GM06990 (cell line): Measurements from ENCODE around the gene RD3L.
A peak's percentile ranks its signal among the peaks of the same experiment; 100 is the strongest.
"Not testable (repeated sequence)": the region's sequence is repeated elsewhere in the genome, so short reads cannot be mapped to it uniquely, and the experiment has no call there.

ENCODE experiments used
- DNase-seq: peaks from one replicate; pipeline ENCODE4 v3.0.0-alpha.2; 2011; ENCODE audit not compliant: insufficient read length; ENCODE audit errors: extremely low read depth
- H3K27me3 ChIP-seq: replicated peaks from 2 replicates; pipeline ENCODE4 v1.6.0; 2011; ENCODE audit warnings: low read length; ENCODE audit not compliant: control insufficient read depth, insufficient read depth
- H3K36me3 ChIP-seq: 2 replicates; pipeline ENCODE4 v1.5.1; 2011; ENCODE audit warnings: low read length; ENCODE audit not compliant: control insufficient read depth, insufficient read depth
- H3K4me3 ChIP-seq: replicated peaks from 2 replicates; pipeline ENCODE4 v1.5.1; 2011; ENCODE audit warnings: low read depth, mild to moderate bottlenecking, control low read depth, low read length
- CTCF ChIP-seq: IDR thresholded peaks from 2 replicates; pipeline ENCODE4 v1.5.1; 2011; ENCODE audit warnings: low read length, control low read depth, mild to moderate bottlenecking, inconsistent platforms; ENCODE audit not compliant: insufficient read depth, poor library complexity, severe bottlenecking

The RD3L gene

GRCh38 chr14:103941973-103942736 is at the start of gene RD3L:
Gene RD3L (minus strand): TSS chr14:103942529. CDS start chr14:103941695, 834 bp downstream.
- Histone ChIP-seq H3K36me3 (no peaks in the 10 kb centered on the region), H3K27me3 (no peaks in the 10 kb centered on the region; the same call in 1 of the 2 replicates), H3K4me3 (no peak within 1 kb of the TSS)
- no peak for DNase-seq
- TF ChIP-seq CTCF = no peak

GRCh38 chr14:103989964-103990363 is 47.6 kb upstream of the RD3L start:
- no peaks in the 10 kb centered on the region; the same call in 1 of the 2 replicates for H3K27me3 ChIP-seq

GRCh38 chr14:103989034-103989433 is 46.7 kb upstream of the RD3L start:
- no peaks in the 10 kb centered on the region; the same call in 1 of the 2 replicates for H3K27me3 ChIP-seq
- H3K4me3 ChIP-seq = no peak overlapping the region
- TF ChIP-seq CTCF = no peak
- no peak for DNase-seq
- H3K36me3 ChIP-seq = no peaks in the 10 kb centered on the region

More at GRCh38 chr14:103989964-103990363, 47.6 kb upstream of the RD3L start:
- no peak for DNase-seq
- no peak for TF ChIP-seq CTCF
- H3K4me3 ChIP-seq = no peak overlapping the region
- no peaks in the 10 kb centered on the region for H3K36me3 ChIP-seq

- Histone ChIP-seq H3K36me3 (no peaks in the 10 kb centered on the region), H3K4me3 (no peak overlapping the region), H3K27me3 (no peaks in the 10 kb centered on the region)
- no peak for TF ChIP-seq CTCF
- DNase-seq = no peak
Observed at GRCh38 chr14:103984196-103984595, 41.9 kb upstream of the RD3L start.

GRCh38 chr14:103980623-103981238 is 38.4 kb upstream of the RD3L start:
- not testable (repeated sequence) for H3K4me3 ChIP-seq, H3K27me3 ChIP-seq, DNase-seq, H3K36me3 ChIP-seq
- TF ChIP-seq CTCF = peak; percentile 44
